ENCODE results near the gene DECR2. TPM values are rescaled to one million over a fixed set of nuclear protein-coding genes. Genes with fewer than 3 reads are reported as not detected.
A peak's percentile ranks its signal among the peaks of the same experiment; 100 is the strongest.

The DECR2 gene
- total and polyA plus RNA-seq, 12 donors, result 7.0 to 26.0 (median 11.6) TPM

GRCh38 chr16:370979-371514, 30.6 kb upstream of the DECR2 start:
- TF ChIP-seq CTCF (IDR thresholded peaks at IDR 0.05), result no peak
- Histone ChIP-seq H3K36me3 (peaks cover 0 to 81% (median 57%) of the 10 kb centered on the region in 9 donors), H3K4me1 (peaks cover 10 to 22% (median 15%) of the 10 kb centered on the region in 9 donors), H3K27ac (peak overlapping the region in 8 of 10 donors; percentile 29 to 82 (median 72)), H3K4me3 (peak overlapping the region in 9 of 10 donors; percentile 33 to 57 (median 47)), H3K9me3 (no peaks in the 10 kb centered on the region), H3K27me3 (no peaks in the 10 kb centered on the region)
- intact Hi-C loops (cut with DNase I), result no loop called here
- WGBS, 2 donors, result 44 to 59% methylated on average over 10 of the region's 10 CpGs
- DNase-seq (no peak), ATAC-seq (peak in 5 of 8 donors; percentile 6 to 21 (median 13))

DNA sequence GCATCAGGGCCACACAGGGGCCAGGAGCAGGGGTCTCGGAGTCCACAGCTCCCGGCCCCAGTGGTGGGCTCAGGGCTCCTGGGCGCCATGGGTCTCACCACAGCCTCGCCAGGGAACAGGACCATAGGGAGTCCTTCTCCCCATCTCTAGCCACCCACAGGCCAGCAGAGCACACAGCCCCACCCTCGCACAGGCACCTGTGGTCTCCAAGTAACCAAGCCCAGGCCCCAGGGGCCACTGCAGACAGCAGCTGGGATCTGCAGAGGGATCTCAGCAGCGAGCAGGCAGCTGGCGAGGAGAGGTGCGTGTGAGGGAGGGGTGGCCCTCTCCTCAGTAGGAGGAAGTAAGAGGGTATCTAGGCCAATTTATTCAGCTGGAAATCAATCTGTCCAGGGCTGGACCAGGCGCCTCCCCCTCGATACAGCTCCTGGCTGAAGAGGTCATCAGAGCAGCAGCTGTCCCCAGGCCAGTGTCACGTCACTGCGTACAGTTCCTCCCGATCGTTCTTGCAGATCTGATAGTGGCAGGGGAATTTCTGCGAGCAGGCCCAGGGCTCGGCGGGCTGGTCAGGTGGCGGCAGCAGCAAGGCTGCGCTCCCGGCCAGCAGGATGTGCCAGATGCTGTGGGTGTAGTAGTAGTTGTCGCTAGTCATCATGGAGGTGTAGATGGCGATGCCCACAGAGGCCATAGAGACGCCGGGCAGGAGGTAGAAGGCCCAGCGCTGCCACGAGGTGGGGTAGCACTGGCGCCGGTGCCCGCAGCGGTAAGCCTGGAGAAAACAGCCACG, 30.0 kb upstream of the DECR2 start:
- no peaks in the 10 kb centered on the region for H3K27me3 ChIP-seq
- H3K4me1 ChIP-seq, result peaks cover 10 to 22% (median 15%) of the 10 kb centered on the region in 9 donors
- ATAC-seq (peak in 2 of 8 donors; percentile 1 to 7), DNase-seq (no peak)
- no peak for TF ChIP-seq CTCF (IDR thresholded peaks at IDR 0.05)
- no peak overlapping the region for H3K4me3 ChIP-seq
- H3K36me3 ChIP-seq, result peaks cover 0 to 81% (median 60%) of the 10 kb centered on the region in 9 donors
- peak overlapping the region in 3 of 10 donors; percentile 63 to 82 (median 76) for H3K27ac ChIP-seq
- 87 to 89% methylated on average over 31 of the region's 31 CpGs for WGBS, 2 donors
- intact Hi-C loops (cut with DNase I), result no loop called here
- no peaks in the 10 kb centered on the region for H3K9me3 ChIP-seq

DNA sequence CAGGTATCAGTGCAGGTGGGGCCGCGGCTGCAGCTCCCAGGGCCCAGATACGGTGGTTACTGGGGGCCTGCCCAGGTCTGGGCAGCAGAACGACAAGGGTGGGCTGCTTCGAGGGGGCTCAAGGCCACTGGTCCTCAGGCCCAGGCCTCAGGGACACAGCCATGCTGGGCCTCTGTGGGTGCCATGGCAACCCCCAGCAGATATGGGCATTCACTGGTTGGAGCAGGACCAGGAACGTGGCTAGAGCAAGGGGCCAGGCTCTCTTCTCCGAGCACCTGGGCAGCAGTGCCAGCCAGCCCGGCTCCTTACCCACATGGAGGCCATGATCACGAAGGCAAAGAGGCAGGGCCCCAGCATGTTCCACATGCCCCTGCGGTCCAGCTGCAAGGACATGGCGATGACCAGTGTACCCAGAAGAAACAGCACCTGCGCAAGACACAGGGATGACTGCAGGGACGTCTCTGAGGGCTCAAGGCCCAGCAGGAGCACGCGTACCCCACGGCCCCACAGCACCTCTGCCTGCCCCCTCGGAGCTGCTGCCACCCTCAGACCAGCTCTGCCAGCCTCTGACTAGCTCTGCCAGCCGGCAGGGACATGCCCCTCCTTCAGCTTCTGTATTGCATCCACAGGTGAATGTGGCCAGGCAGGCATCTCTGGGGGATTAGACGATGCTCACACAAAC, 29.2 kb upstream of the DECR2 start:
- TF ChIP-seq CTCF (IDR thresholded peaks at IDR 0.05), result no peak

GRCh38 chr16:373020-373598, 28.6 kb upstream of the DECR2 start:
- TF ChIP-seq CTCF (IDR thresholded peaks at IDR 0.05), result no peak
- Histone ChIP-seq H3K4me1 (peaks cover 10 to 22% (median 15%) of the 10 kb centered on the region in 9 donors), H3K4me3 (no peak overlapping the region), H3K27ac (no peak overlapping the region), H3K9me3 (no peaks in the 10 kb centered on the region), H3K36me3 (peaks cover 0 to 79% (median 46%) of the 10 kb centered on the region in 9 donors), H3K27me3 (no peaks in the 10 kb centered on the region)
- DNase-seq (no peak), ATAC-seq (no peak)
- intact Hi-C loops (cut with DNase I), result no loop called here
- WGBS, 2 donors, result 90 to 94% methylated on average over 5 of the region's 5 CpGs

More for the DNA sequence above, 29.2 kb upstream of the DECR2 start:
- Histone ChIP-seq H3K36me3 (peaks cover 0 to 81% (median 53%) of the 10 kb centered on the region in 9 donors), H3K27me3 (no peaks in the 10 kb centered on the region), H3K4me1 (peaks cover 10 to 22% (median 15%) of the 10 kb centered on the region in 9 donors), H3K9me3 (no peaks in the 10 kb centered on the region), H3K4me3 (no peak overlapping the region), H3K27ac (no peak overlapping the region)
- no peak for DNase-seq
- 90 to 95% methylated on average over 19 of the region's 19 CpGs for WGBS, 2 donors
- intact Hi-C loops (cut with DNase I), result no loop called here
- no peak for ATAC-seq

Data from heart right ventricle (tissue), 16 donors.